Naive thymus-derived CD8-positive, alpha-beta T cell (primary cell): Measurements from ENCODE around the gene ARAP2. TPM values are rescaled to one million over a fixed set of nuclear protein-coding genes. Genes with fewer than 3 reads are reported as not detected.
A peak's percentile ranks its signal among the peaks of the same experiment; 100 is the strongest.

ENCODE experiments used
- ATAC-seq, 2 donors: fragments of 150-1000 bp; cut with Tn5 transposase in 1 of 2; sonication (Bioruptor Pico), chemical (Tn5 transposase) in 1 of 2; 1 replicate in 1 of 2; 2 replicates in 1 of 2; pipeline ENCODE4 v1.10.0; 2021; ENCODE audit warnings: mild to moderate bottlenecking in 2 of 2, moderate library complexity in 2 of 2
- POLR2A ChIA-PET: fragments of 350-600 bp; sonication (Branson Sonifier 250); formaldehyde crosslinking; loops from one replicate; lab custom pipeline; 2021; ENCODE audit warnings: antibody characterized with exemption; lab: Charles Lee
- DNase-seq, 10 donors: peaks; one replicate each; pipeline versions ENCODE4 v3.0.0 to v3.0.0-alpha.2; 2020 to 2022
- H3K27ac Mint-ChIP-seq, 10 donors: one replicate each; pipeline ENCODE4 v1.8.0; 2020 to 2022; ENCODE audit warnings: mild to moderate bottlenecking in 10 of 10, mixed read lengths in 10 of 10, moderate library complexity in 4 of 10, inconsistent platforms in 1 of 10
- H3K27me3 Mint-ChIP-seq, 5 donors: one replicate each; pipeline ENCODE4 v1.8.0; 2021 to 2022; ENCODE audit warnings: mixed read lengths in 5 of 5
- H3K36me3 Mint-ChIP-seq, 3 donors: one replicate each; pipeline ENCODE4 v1.8.0; 2020 to 2022; ENCODE audit warnings: mixed read lengths in 3 of 3, mild to moderate bottlenecking in 2 of 3, inconsistent platforms in 1 of 3
- H3K4me1 Mint-ChIP-seq, 4 donors: one replicate each; pipeline ENCODE4 v1.8.0; 2021 to 2022; ENCODE audit warnings: mixed read lengths in 4 of 4
- H3K4me3 Mint-ChIP-seq, 10 donors: one replicate each; pipeline ENCODE4 v1.8.0; 2020 to 2022; ENCODE audit warnings: mild to moderate bottlenecking in 10 of 10, mixed read lengths in 10 of 10, moderate library complexity in 6 of 10, inconsistent platforms in 1 of 10
- H3K9me3 Mint-ChIP-seq, 9 donors: one replicate each; pipeline ENCODE4 v1.8.0; 2020 to 2022; ENCODE audit warnings: mixed read lengths in 9 of 9, mild to moderate bottlenecking in 3 of 9, inconsistent platforms in 1 of 9, moderate library complexity in 1 of 9
- polyA plus RNA-seq, 3 donors: library from polyadenylated mRNA; unstranded; fragments of 300-500 nt; fragmentation: Illumina TruSeq; gene quantifications; one replicate each; pipeline ENCODE4 v1.2.3, GENCODE V29; 2021
- total RNA-seq, 8 experiments: library from RNA in 2 of 8; stranded (reverse) in 2 of 8; gene quantifications; one replicate each; pipeline ENCODE4 v1.2.3 and lab custom pipeline; 2021 to 2026

Gene ARAP2
- total and polyA plus RNA-seq, 5 experiments from 2014 or later = 11.2 to 46.3 (median 19.0) TPM

GRCh38 chr4:36213977-36214376 is 30.3 kb downstream of the ARAP2 start:
- DNase-seq (no peak), ATAC-seq (no peak)
- no peaks in the 10 kb centered on the region for H3K27me3 Mint-ChIP-seq
- H3K27ac Mint-ChIP-seq = no peak overlapping the region
- peaks cover 14 to 67% (median 41%) of the 10 kb centered on the region in 4 donors for H3K4me1 Mint-ChIP-seq
- H3K9me3 Mint-ChIP-seq = no peaks in the 10 kb centered on the region
- H3K36me3 Mint-ChIP-seq = peaks cover 5 to 37% (median 19%) of the 10 kb centered on the region in 3 donors
- no peak overlapping the region for H3K4me3 Mint-ChIP-seq
- POLR2A ChIA-PET = no interaction called here

DNA sequence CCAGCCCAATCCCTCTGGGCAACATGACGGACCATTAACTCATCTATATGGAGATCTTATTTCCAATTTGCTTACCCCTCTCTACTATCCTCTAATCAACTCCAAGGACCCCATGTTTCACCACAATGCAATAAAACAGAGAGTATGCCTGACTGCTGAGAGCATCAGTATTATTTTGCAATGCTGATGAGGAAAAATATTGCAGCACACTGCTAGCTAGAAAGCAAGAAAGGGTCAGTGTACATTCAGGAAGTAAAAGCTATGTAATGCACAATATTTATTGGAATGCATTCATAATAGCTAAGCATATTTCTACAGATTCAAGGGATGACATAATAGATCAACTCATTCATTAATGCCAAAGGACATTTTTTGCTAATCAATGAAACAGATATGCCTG is 33.2 kb downstream of the ARAP2 start:
- Mint-ChIP-seq H3K4me1 (peaks cover 11 to 71% (median 45%) of the 10 kb centered on the region in 4 donors), H3K4me3 (no peak overlapping the region), H3K27me3 (no peaks in the 10 kb centered on the region), H3K27ac (peak overlapping the region in 3 of 10 donors; percentile 11 to 34 (median 16)), H3K9me3 (no peaks in the 10 kb centered on the region), H3K36me3 (peaks cover 5 to 50% (median 36%) of the 10 kb centered on the region in 3 donors)
- ATAC-seq (no peak), DNase-seq (no peak)
- POLR2A ChIA-PET = no interaction called here

DNA sequence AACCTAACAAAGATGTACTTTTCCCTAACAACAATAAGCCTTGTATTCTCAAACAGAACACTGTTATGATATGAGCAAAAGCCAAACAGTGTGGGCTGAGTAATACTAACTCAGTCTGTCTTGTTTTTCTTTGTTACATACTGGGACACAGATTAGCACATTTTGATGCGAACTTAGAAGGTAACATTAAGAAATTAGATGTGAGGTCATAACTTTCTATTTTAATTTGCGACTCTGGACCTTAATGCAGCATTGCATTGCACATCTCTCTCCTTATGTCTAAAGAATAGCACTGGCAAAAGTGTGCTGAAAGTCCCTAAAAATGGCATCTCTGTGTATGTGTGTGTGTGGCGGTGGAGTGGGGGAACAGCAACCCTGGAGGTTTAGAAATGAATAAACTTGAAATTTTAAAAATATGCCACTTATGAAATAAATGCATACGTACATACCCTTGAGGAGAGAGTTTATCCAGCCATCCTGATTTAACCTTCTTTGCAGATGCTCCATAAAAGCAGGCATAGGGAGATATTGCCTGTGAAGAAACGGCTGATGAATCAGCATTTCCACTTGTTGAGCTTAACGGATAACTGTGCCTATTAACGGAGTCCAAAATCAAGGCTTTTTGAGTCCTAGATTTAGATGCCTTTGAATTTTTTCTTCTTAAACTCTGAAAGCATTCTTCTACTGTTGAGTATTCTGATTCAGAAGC is 34.2 kb downstream of the ARAP2 start:
- DNase-seq (no peak), ATAC-seq (no peak)
- H3K4me3 Mint-ChIP-seq = peak overlapping the region in 5 of 10 donors; percentile 15 to 58 (median 32)
- peaks cover 11 to 72% (median 43%) of the 10 kb centered on the region in 4 donors for H3K4me1 Mint-ChIP-seq
- peaks cover 5 to 47% (median 35%) of the 10 kb centered on the region in 3 donors for H3K36me3 Mint-ChIP-seq
- H3K27ac Mint-ChIP-seq = peak overlapping the region in 8 of 10 donors; percentile 38 to 87 (median 62)
- H3K9me3 Mint-ChIP-seq = no peaks in the 10 kb centered on the region
- POLR2A ChIA-PET = no interaction called here
- no peaks in the 10 kb centered on the region for H3K27me3 Mint-ChIP-seq

DNA sequence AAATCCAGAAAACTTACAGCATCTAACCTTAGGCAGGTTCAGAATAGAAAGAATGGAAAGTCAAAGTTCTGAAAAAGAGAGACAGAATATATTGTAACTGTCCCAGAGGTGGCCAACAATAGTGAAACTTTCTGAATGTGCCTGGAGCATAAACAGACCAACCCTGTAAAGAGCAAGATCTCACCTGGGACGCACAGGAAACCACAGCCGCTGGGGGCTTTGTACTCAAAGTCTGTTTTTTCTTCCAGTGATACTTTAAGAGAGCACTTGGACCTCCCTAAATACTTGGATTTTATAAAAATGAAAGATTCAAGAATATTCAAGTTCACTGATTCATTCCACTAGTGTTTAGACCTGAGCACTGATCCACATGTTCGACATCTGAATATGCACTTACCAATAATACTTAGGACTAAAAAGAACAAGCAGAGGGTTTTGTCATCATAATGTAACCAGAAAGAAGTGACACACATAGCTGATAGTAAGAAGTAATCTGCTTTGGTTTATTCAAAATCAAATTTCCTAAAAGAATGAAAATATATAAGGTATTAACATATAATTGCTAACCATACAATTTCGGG is 35.3 kb downstream of the ARAP2 start:
- H3K4me3 Mint-ChIP-seq = peak overlapping the region; percentile 36 to 72 (median 58)
- peak in 9 of 10 donors; percentile 6 to 64 (median 45) for DNase-seq
- H3K4me1 Mint-ChIP-seq = peaks cover 7 to 71% (median 40%) of the 10 kb centered on the region in 4 donors

DNA sequence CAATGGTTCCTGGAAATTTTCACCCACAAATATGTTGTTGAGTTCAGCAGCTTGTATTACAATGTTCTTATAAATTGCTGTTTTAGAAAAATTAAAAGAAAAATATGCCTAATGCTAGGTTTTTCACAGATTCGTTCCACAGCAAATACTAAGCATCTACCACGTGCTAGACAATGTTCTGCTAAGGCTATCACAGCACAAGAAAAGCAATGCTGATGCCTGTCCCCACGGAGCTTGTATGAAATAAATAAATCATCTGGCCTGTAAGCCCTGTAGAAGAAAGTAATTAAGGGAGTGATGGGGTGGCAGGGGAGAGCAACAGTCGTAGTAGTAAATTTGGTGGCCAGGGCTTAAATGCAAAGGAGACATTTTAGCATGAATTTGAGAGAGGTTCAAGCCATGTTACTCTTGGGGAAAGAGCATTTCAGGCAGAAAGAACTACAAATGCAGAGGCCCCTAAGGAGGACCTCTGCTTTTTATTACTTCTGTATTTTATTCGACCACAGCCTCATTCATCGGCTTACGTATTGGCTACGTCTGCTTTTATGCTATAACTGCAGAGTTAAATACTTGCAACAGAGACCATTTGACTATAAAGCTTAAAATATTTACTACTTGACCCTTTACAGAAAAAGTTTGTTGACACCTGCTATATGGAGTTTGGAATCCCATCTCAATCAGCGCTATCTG is 36.3 kb downstream of the ARAP2 start:
- H3K27ac Mint-ChIP-seq = peak overlapping the region in 8 of 10 donors; percentile 7 to 90 (median 82)

More for the DNA sequence above, 35.3 kb downstream of the ARAP2 start:
- no peaks in the 10 kb centered on the region for H3K9me3 Mint-ChIP-seq
- ATAC-seq = peak; percentile 95 to 97
- peak overlapping the region; percentile 44 to 90 (median 74) for H3K27ac Mint-ChIP-seq
- no peaks in the 10 kb centered on the region for H3K27me3 Mint-ChIP-seq
- peaks cover 5 to 50% (median 41%) of the 10 kb centered on the region in 3 donors for H3K36me3 Mint-ChIP-seq
- POLR2A ChIA-PET = interaction anchor here (2.2 kb wide), 1 partner anchor 35 kb away, joined by 8 read pairs; the partner anchor contains the start of gene ARAP2

GRCh38 chr4:36207367-36207766 is 36.9 kb downstream of the ARAP2 start:
- POLR2A ChIA-PET = interaction anchor here (1.0 to 2.2 kb wide), 2 partner anchors 9 to 37 kb away, joined by 3 to 8 read pairs; partner anchors contain the start of gene ARAP2
- Mint-ChIP-seq H3K4me1 (peaks cover 7 to 73% (median 44%) of the 10 kb centered on the region in 4 donors), H3K27ac (peak overlapping the region in 4 of 10 donors; percentile 22 to 86 (median 70)), H3K27me3 (no peaks in the 10 kb centered on the region), H3K9me3 (no peaks in the 10 kb centered on the region), H3K36me3 (peaks cover 0 to 49% (median 43%) of the 10 kb centered on the region in 3 donors), H3K4me3 (no peak overlapping the region)
- DNase-seq (no peak), ATAC-seq (no peak)

More for the DNA sequence above, 36.3 kb downstream of the ARAP2 start:
- Mint-ChIP-seq H3K4me3 (peak overlapping the region in 9 of 10 donors; percentile 19 to 69 (median 50)), H3K27me3 (no peaks in the 10 kb centered on the region), H3K36me3 (peaks cover 3 to 53% (median 45%) of the 10 kb centered on the region in 3 donors), H3K9me3 (no peaks in the 10 kb centered on the region), H3K4me1 (peaks cover 7 to 73% (median 44%) of the 10 kb centered on the region in 4 donors)
- ATAC-seq (no peak), DNase-seq (no peak)
- POLR2A ChIA-PET = interaction anchor here (1.0 to 2.2 kb wide), 2 partner anchors 10 to 36 kb away, joined by 3 to 8 read pairs; partner anchors contain the start of gene ARAP2

GRCh38 chr4:36206603-36207311 is 37.6 kb downstream of the ARAP2 start:
- Mint-ChIP-seq H3K4me3 (no peak overlapping the region), H3K9me3 (no peaks in the 10 kb centered on the region), H3K27me3 (no peaks in the 10 kb centered on the region), H3K27ac (peak overlapping the region in 3 of 10 donors; percentile 21 to 65 (median 43)), H3K36me3 (peaks cover 0 to 45% (median 43%) of the 10 kb centered on the region in 3 donors), H3K4me1 (peaks cover 7 to 67% (median 44%) of the 10 kb centered on the region in 4 donors)
- POLR2A ChIA-PET = interaction anchor here (2.2 kb wide), 1 partner anchor 37 kb away, joined by 8 read pairs; the partner anchor contains the start of gene ARAP2
- DNase-seq (no peak), ATAC-seq (no peak)

DNA sequence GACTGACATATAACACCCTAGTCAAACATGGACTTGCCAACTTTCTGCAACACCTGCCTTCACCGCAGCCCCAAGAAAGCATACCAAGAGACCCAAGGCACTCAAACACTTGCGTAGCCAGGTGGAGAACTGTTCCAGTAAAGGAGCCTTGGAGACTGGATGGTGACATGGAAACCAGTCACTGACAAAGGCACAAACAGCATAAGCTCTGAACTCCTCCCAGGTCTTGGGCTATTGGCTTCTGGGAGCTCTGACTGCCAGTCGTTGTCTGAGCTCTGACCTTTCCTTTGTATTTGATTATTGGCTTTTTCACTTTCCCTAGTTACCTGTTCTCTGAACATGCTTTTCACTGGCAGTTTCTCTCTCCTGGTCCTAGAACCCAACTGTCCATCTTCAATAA is 38.3 kb downstream of the ARAP2 start:
- POLR2A ChIA-PET = no interaction called here
- no peak overlapping the region for H3K4me3 Mint-ChIP-seq
- peaks cover 7 to 62% (median 42%) of the 10 kb centered on the region in 4 donors for H3K4me1 Mint-ChIP-seq
- DNase-seq = no peak
- no peaks in the 10 kb centered on the region for H3K27me3 Mint-ChIP-seq
- ATAC-seq = no peak
- no peaks in the 10 kb centered on the region for H3K9me3 Mint-ChIP-seq
- peaks cover 0 to 42% (median 40%) of the 10 kb centered on the region in 3 donors for H3K36me3 Mint-ChIP-seq
- peak overlapping the region in 5 of 10 donors; percentile 4 to 65 (median 21) for H3K27ac Mint-ChIP-seq

DNA sequence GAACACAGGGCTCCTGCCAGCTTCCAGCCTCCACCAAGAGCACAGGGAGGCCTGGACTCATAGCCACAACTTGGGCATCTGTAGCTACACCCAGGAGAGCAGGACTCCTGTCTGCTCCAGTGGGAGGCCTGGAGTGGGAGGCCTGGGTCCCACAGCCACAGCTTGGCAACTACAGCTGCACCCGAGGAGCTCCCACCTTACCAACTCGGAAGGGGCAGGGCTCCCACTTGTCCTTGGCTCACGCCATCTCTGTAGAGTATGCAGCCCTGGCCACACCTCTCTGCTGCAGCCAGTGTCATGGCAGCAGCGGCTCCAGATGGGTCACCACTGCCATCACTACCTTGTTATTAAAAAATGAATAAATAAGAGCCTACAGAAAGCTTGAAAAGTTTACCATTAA is 45.5 kb downstream of the ARAP2 start:
- no peak for ATAC-seq
- peaks cover 6 to 25% (median 24%) of the 10 kb centered on the region in 4 donors for H3K4me1 Mint-ChIP-seq
- DNase-seq = no peak
- H3K36me3 Mint-ChIP-seq = peaks cover 0 to 17% (median 12%) of the 10 kb centered on the region in 3 donors
- no peak overlapping the region for H3K4me3 Mint-ChIP-seq
- POLR2A ChIA-PET = no interaction called here
- no peaks in the 10 kb centered on the region for H3K27me3 Mint-ChIP-seq
- no peaks in the 10 kb centered on the region for H3K9me3 Mint-ChIP-seq
- H3K27ac Mint-ChIP-seq = no peak overlapping the region

GRCh38 chr4:36198068-36198808 is 46.1 kb downstream of the ARAP2 start:
- POLR2A ChIA-PET = interaction anchor here (0.6 to 1.1 kb wide), 2 partner anchors 10 to 39 kb away, joined by 3 read pairs; no protein-coding TSS in a partner anchor
- Mint-ChIP-seq H3K27ac (peak overlapping the region in 1 of 10 donors; percentile 45), H3K27me3 (no peaks in the 10 kb centered on the region), H3K4me3 (no peak overlapping the region), H3K4me1 (peaks cover 5 to 22% (median 19%) of the 10 kb centered on the region in 4 donors), H3K9me3 (no peaks in the 10 kb centered on the region), H3K36me3 (peaks cover 0 to 10% (median 7%) of the 10 kb centered on the region in 3 donors)
- ATAC-seq (no peak), DNase-seq (no peak)

DNA sequence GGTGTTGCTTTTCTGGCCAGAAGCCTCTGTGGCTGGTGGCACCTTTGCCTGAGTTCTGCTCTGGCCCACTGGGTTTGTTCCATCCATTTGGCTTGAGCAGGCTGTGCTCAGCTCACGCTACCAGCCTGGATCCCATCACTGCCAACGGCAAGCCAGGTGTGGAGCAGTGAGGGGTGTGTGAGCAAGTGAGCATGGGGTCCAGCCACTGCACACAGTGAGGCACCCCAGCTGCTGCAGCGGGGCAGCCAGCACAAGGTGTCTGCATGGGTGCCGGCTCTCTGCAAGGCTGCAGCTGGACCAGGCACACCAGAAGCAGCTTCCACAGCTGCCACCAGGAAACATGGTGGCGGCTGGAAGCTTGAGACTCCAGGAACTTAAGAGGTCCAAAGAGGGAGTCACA is 46.8 kb downstream of the ARAP2 start:
- POLR2A ChIA-PET = interaction anchor here (1.1 kb wide), 1 partner anchor 10 kb away, joined by 3 read pairs; no protein-coding TSS in a partner anchor
- DNase-seq (no peak), ATAC-seq (no peak)
- no peaks in the 10 kb centered on the region for H3K9me3 Mint-ChIP-seq
- peaks cover 0 to 15% (median 12%) of the 10 kb centered on the region in 3 donors for H3K36me3 Mint-ChIP-seq
- no peak overlapping the region for H3K4me3 Mint-ChIP-seq
- H3K27ac Mint-ChIP-seq = peak overlapping the region in 1 of 10 donors; percentile 45
- no peaks in the 10 kb centered on the region for H3K27me3 Mint-ChIP-seq
- peaks cover 5 to 27% (median 19%) of the 10 kb centered on the region in 4 donors for H3K4me1 Mint-ChIP-seq
